ENCODE data around the gene TRIP10.
A peak's percentile ranks its signal among the peaks of the same experiment; 100 is the strongest.

The TRIP10 gene

GRCh38 chr19:6772028-6772865 is 32.8 kb downstream of the TRIP10 start, which contains the start of gene VAV1:
VAV1 (plus strand) TSS chr19:6772708; CDS start chr19:6772808, 100 bp downstream.
- Histone ChIP-seq H3K9ac (ENCODE audit: low read depth, low read length, poor library complexity, severe bottlenecking) (peak within 1 kb of the TSS; percentile 96), H3K9me3 (ENCODE audit: insufficient read depth, low read depth, low read length) (no peaks in the 10 kb centered on the region), H3K4me2 (ENCODE audit: low read depth, low read length, poor library complexity, severe bottlenecking) (peak within 1 kb of the TSS; percentile 75), H3K36me3 (ENCODE audit: insufficient read depth, low read length) (peaks cover 7% of the 10 kb centered on the region; the same call in 1 of the 2 replicates), H3K9me2 (replicated peaks; ENCODE audit: low read depth, low read length) (no peaks in the 10 kb centered on the region), H3K4me1 (ENCODE audit: insufficient read depth, low read length, poor library complexity, severe bottlenecking) (peaks cover 20% of the 10 kb centered on the region), H4K20me1 (ENCODE audit: insufficient read depth, low read length, poor library complexity, severe bottlenecking) (peaks cover 39% of the 10 kb centered on the region), H3F3A (ENCODE audit: low read depth) (peaks cover 10% of the 10 kb centered on the region; the same call in 1 of the 2 replicates), H3K79me2 (ENCODE audit: insufficient read depth, low read length) (peaks cover 45% of the 10 kb centered on the region), H3K27me3 (ENCODE audit: insufficient read depth, low read length, poor library complexity, severe bottlenecking) (no peaks in the 10 kb centered on the region), H3K4me3 (ENCODE audit: low read length, poor library complexity, severe bottlenecking) (peak within 1 kb of the TSS; percentile 95), H2AFZ (ENCODE audit: low read length) (peak within 1 kb of the TSS; percentile 52)
- TF ChIP-seq EZH2phosphoT487 (IDR thresholded peaks at IDR 0.05; ENCODE audit: borderline replicate concordance) (no peak), CTCF (conservative IDR thresholded peaks at IDR 0.05; ENCODE audit: low read length) (peak; percentile 70)

- Histone ChIP-seq H3K9me3 (ENCODE audit: insufficient read depth, low read depth, low read length) (no peaks in the 10 kb centered on the region), H3K4me2 (ENCODE audit: low read depth, low read length, poor library complexity, severe bottlenecking) (peak overlapping the region; percentile 75), H3K36me3 (ENCODE audit: insufficient read depth, low read length) (peaks cover 8% of the 10 kb centered on the region; the same call in 1 of the 2 replicates), H3K4me1 (ENCODE audit: insufficient read depth, low read length, poor library complexity, severe bottlenecking) (peaks cover 22% of the 10 kb centered on the region), H3K9ac (ENCODE audit: low read depth, low read length, poor library complexity, severe bottlenecking) (peak overlapping the region; percentile 96), H3K9me2 (replicated peaks; ENCODE audit: low read depth, low read length) (no peaks in the 10 kb centered on the region), H3F3A (ENCODE audit: low read depth) (peaks cover 10% of the 10 kb centered on the region; the same call in 1 of the 2 replicates), H3K79me2 (ENCODE audit: insufficient read depth, low read length) (peaks cover 51% of the 10 kb centered on the region), H2AFZ (ENCODE audit: low read length) (no peak overlapping the region), H4K20me1 (ENCODE audit: insufficient read depth, low read length, poor library complexity, severe bottlenecking) (peaks cover 46% of the 10 kb centered on the region), H3K27me3 (ENCODE audit: insufficient read depth, low read length, poor library complexity, severe bottlenecking) (no peaks in the 10 kb centered on the region), H3K4me3 (ENCODE audit: low read length, poor library complexity, severe bottlenecking) (peak overlapping the region; percentile 95)
- no peak for TF ChIP-seq CTCF (conservative IDR thresholded peaks at IDR 0.05; ENCODE audit: low read length)
Observed at GRCh38 chr19:6772866-6773322, 33.4 kb downstream of the TRIP10 start.

DNA sequence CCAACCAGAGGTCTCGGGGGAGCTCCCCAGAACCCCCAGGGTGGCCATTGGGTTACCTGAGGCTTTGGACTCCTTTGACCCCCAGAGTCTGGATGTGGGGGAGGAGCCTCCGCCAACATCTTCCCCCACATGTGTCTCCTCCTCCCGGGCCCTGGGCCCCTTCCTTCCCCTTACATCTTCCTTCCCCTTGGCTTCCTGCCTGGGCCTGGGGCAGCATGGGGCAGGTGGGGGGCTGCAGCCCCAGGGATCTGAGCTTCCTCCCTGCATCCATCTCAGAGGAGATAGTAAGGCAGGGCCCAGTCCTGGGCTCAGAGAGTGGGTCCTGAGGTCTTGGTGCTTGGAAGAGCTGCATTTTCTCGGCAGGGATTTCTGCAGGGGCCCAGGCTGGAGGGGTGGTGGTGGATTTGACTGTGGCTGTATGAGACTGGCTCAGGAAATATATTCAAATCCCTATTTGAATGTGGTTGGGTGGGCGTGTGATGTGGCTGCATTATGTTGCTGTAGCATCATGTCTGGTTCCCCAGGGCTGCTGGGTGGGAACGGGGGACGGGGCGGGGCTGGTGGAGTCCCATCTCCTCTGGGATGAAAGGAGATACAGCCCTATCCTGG is 33.9 kb downstream of the TRIP10 start:
- H3K79me2 ChIP-seq (ENCODE audit: insufficient read depth, low read length), result peaks cover 57% of the 10 kb centered on the region
- peak overlapping the region; percentile 75 for H3K4me2 ChIP-seq (ENCODE audit: low read depth, low read length, poor library complexity, severe bottlenecking)
- no peaks in the 10 kb centered on the region for H3K27me3 ChIP-seq (ENCODE audit: insufficient read depth, low read length, poor library complexity, severe bottlenecking)
- H3K4me1 ChIP-seq (ENCODE audit: insufficient read depth, low read length, poor library complexity, severe bottlenecking), result peaks cover 27% of the 10 kb centered on the region
- TF ChIP-seq CTCF (conservative IDR thresholded peaks at IDR 0.05; ENCODE audit: low read length) (no peak), EZH2phosphoT487 (IDR thresholded peaks at IDR 0.05; ENCODE audit: borderline replicate concordance) (no peak)
- H3K4me3 ChIP-seq (ENCODE audit: low read length, poor library complexity, severe bottlenecking), result peak overlapping the region; percentile 95
- no peak overlapping the region for H2AFZ ChIP-seq (ENCODE audit: low read length)
- no peaks in the 10 kb centered on the region for H3K9me2 ChIP-seq (replicated peaks; ENCODE audit: low read depth, low read length)
- H4K20me1 ChIP-seq (ENCODE audit: insufficient read depth, low read length, poor library complexity, severe bottlenecking), result peaks cover 51% of the 10 kb centered on the region
- H3K36me3 ChIP-seq (ENCODE audit: insufficient read depth, low read length), result peaks cover 8% of the 10 kb centered on the region; the same call in 1 of the 2 replicates
- H3F3A ChIP-seq (ENCODE audit: low read depth), result peaks cover 4% of the 10 kb centered on the region; the same call in 1 of the 2 replicates
- H3K9ac ChIP-seq (ENCODE audit: low read depth, low read length, poor library complexity, severe bottlenecking), result peak overlapping the region; percentile 96
- H3K9me3 ChIP-seq (ENCODE audit: insufficient read depth, low read depth, low read length), result no peaks in the 10 kb centered on the region
